NOMO-1 (cell line): ENCODE measurements around the gene ZNF511.

Source experiments
- DNase-seq, 2 experiments: peaks; one replicate each; lab custom pipeline; 2025; ENCODE audit not compliant: unreplicated experiment in 2 of 2; lab: John Stamatoyannopoulos, UW

ZNF511 gene

GRCh38 chr10:133287832-133288500 is 20.7 kb upstream of the ZNF511 start:
- DNase-seq, result no peak

- DNase-seq, result no peak
Measured at GRCh38 chr10:133289761-133290160, 19.0 kb upstream of the ZNF511 start.

- DNase-seq, result no peak
Measured at GRCh38 chr10:133292919-133293809, 15.6 kb upstream of the ZNF511 start.

GRCh38 chr10:133293810-133294119 is 14.9 kb upstream of the ZNF511 start:
- DNase-seq, result no peak

GRCh38 chr10:133294189-133294588 is 14.5 kb upstream of the ZNF511 start:
- no peak for DNase-seq

- no peak for DNase-seq
Measured at GRCh38 chr10:133295426-133296320, 13.0 kb upstream of the ZNF511 start.

- no peak for DNase-seq
Measured at GRCh38 chr10:133297504-133297903, 11.2 kb upstream of the ZNF511 start.

- DNase-seq, result no peak
Measured at GRCh38 chr10:133298466-133298865, 10.2 kb upstream of the ZNF511 start.

GRCh38 chr10:133299224-133299623 is 9.5 kb upstream of the ZNF511 start:
- DNase-seq, result no peak

- DNase-seq, result no peak
Measured at GRCh38 chr10:133299738-133300137, 9.0 kb upstream of the ZNF511 start.

GRCh38 chr10:133302230-133302629 is 6.5 kb upstream of the ZNF511 start:
- no peak for DNase-seq

- DNase-seq, result no peak
Measured at GRCh38 chr10:133303206-133303605, 5.5 kb upstream of the ZNF511 start.

- DNase-seq, result no peak
Measured at GRCh38 chr10:133306097-133306476, 2.6 kb upstream of the ZNF511 start.

- DNase-seq, result no peak
Measured at GRCh38 chr10:133306941-133307379, 1.8 kb upstream of the ZNF511 start.

GRCh38 chr10:133307776-133308420 is 816 bp upstream of the ZNF511 start:
- peak; percentile 39 to 50 for DNase-seq

GRCh38 chr10:133309100-133309719 is 496 bp downstream of the ZNF511 start:
- DNase-seq, result peak; percentile 75 to 87

GRCh38 chr10:133309720-133310398 is 1.1 kb downstream of the ZNF511 start:
- DNase-seq, result no peak

GRCh38 chr10:133310399-133310755 is 1.7 kb downstream of the ZNF511 start:
- DNase-seq, result no peak

GRCh38 chr10:133310789-133311188 is 2.1 kb downstream of the ZNF511 start:
- DNase-seq, result no peak

GRCh38 chr10:133311570-133311969 is 2.9 kb downstream of the ZNF511 start:
- DNase-seq, result no peak
